Endothelial cell of umbilical vein (primary cell): ENCODE data around the gene KIN. TPM values are rescaled to one million over a fixed set of nuclear protein-coding genes. Genes with fewer than 3 reads are reported as not detected.

Source experiments
- BruUV-seq: library from RNA; stranded (reverse); fragments of 400-500 nt; replicated peaks from 2 replicates; lab custom pipeline; 2021; lab: Mats Ljungman, UMichigan
- CTCF ChIA-PET: fragments of 300-600, 350-600 bp; sonication (Branson Sonifier 250); formaldehyde crosslinking; loops from one replicate; lab custom pipeline; 2021; ENCODE audit warnings: antibody characterized with exemption, inconsistent platforms; lab: Charles Lee
- POLR2A ChIA-PET: fragments of 300-600, 350-600 bp; sonication (Branson Sonifier 250); formaldehyde crosslinking; loops from one replicate; lab custom pipeline; 2021; ENCODE audit warnings: antibody characterized with exemption, inconsistent platforms; lab: Charles Lee
- DNase-seq: peaks from one replicate; pipeline ENCODE4 v3.0.0-alpha.2; 2011; ENCODE audit warnings: low read depth, low spot score
- FAIRE-seq: peaks from 2 replicates; lab custom pipeline; 2011; peaks lifted over from hg19 to GRCh38; lab: Jason Lieb, UNC
- H2AFZ ChIP-seq: 2 replicates; pipeline ENCODE4 v1.6.0; 2012; ENCODE audit warnings: low read depth, low read length, control low read depth, inconsistent platforms
- H3K27ac ChIP-seq: 2 replicates; pipeline ENCODE4 v1.5.1; 2011; ENCODE audit warnings: low read depth, mild to moderate bottlenecking, control low read depth, low read length, moderate library complexity; ENCODE audit not compliant: insufficient read depth
- H3K27me3 ChIP-seq, 2 experiments: 2 replicates each; pipeline versions ENCODE4 v1.6.0 to v1.6.1; 2011; ENCODE audit warnings: low read length in 2 of 2, mixed read lengths in 1 of 2; ENCODE audit not compliant: control insufficient read depth in 2 of 2, insufficient read depth in 2 of 2
- H3K36me3 ChIP-seq, 2 experiments: 2 replicates in 1 of 2; 3 replicates in 1 of 2; pipeline ENCODE4 v1.5.1; 2011; ENCODE audit warnings: low read length in 2 of 2, mild to moderate bottlenecking in 1 of 2, moderate library complexity in 1 of 2; ENCODE audit not compliant: control insufficient read depth in 2 of 2, insufficient read depth in 2 of 2; ENCODE audit errors: extremely low read depth in 1 of 2
- H3K4me1 ChIP-seq: 3 replicates; pipeline ENCODE4 v1.5.1; 2011; ENCODE audit warnings: mild to moderate bottlenecking, low read length; ENCODE audit not compliant: control insufficient read depth, insufficient read depth; ENCODE audit errors: extremely low read depth
- H3K4me2 ChIP-seq: 2 replicates; pipeline ENCODE4 v1.6.1; 2011; ENCODE audit warnings: low read length, control low read depth, mixed read lengths; ENCODE audit not compliant: insufficient read depth
- H3K4me3 ChIP-seq, 3 experiments: fragments of 200-600 bp in 1 of 3; sonication (generic), shearing (Covaris generic) in 1 of 3; replicated peaks in 1 of 3; 2 replicates each; pipeline ENCODE4 v1.5.1; 2011 to 2016; ENCODE audit warnings: control low read depth in 3 of 3, low read length in 3 of 3, mild to moderate bottlenecking in 2 of 3, inconsistent platforms in 1 of 3, low read depth in 1 of 3, moderate library complexity in 1 of 3; ENCODE audit not compliant: insufficient read depth in 1 of 3
- H3K79me2 ChIP-seq: 2 replicates; pipeline ENCODE4 v1.6.0; 2012; ENCODE audit warnings: low read length, inconsistent platforms; ENCODE audit not compliant: control insufficient read depth, insufficient read depth
- H3K9ac ChIP-seq: replicated peaks from 2 replicates; pipeline ENCODE3; 2011; ENCODE audit warnings: low read length, control low read depth; ENCODE audit not compliant: insufficient read depth; ENCODE audit errors: extremely low read depth
- H3K9me1 ChIP-seq: replicated peaks from 3 replicates; pipeline ENCODE4 v1.6.0; 2011; ENCODE audit warnings: mild to moderate bottlenecking, low read length; ENCODE audit not compliant: control insufficient read depth, insufficient read depth; ENCODE audit errors: extremely low read depth
- H3K9me3 ChIP-seq: replicated peaks from 2 replicates; pipeline ENCODE4 v1.5.1; 2012; ENCODE audit warnings: low read length, inconsistent platforms; ENCODE audit not compliant: control insufficient read depth, insufficient read depth
- H4K20me1 ChIP-seq: replicated peaks from 2 replicates; pipeline ENCODE3; 2011; ENCODE audit warnings: mild to moderate bottlenecking, low read length; ENCODE audit not compliant: control insufficient read depth, insufficient read depth; ENCODE audit errors: extremely low read depth
- EZH2 ChIP-seq: IDR thresholded peaks from 2 replicates; pipeline ENCODE4 v1.6.1; 2012; ENCODE audit warnings: borderline replicate concordance, low read depth, mild to moderate bottlenecking, moderate library complexity, low read length, inconsistent platforms; ENCODE audit not compliant: severe bottlenecking
- FOS ChIP-seq: IDR thresholded peaks from 2 replicates; pipeline ENCODE4 v1.6.1; 2011; ENCODE audit warnings: mild to moderate bottlenecking, low read length, moderate library complexity, borderline replicate concordance; ENCODE audit not compliant: insufficient read depth
- GATA2 ChIP-seq: IDR thresholded peaks from 2 replicates; pipeline ENCODE4 v1.7.0; 2011; ENCODE audit warnings: low read depth, mild to moderate bottlenecking, moderate library complexity, mixed read lengths, low read length; ENCODE audit not compliant: insufficient read length, insufficient read depth
- JUN ChIP-seq: IDR thresholded peaks from 2 replicates; pipeline ENCODE4 v1.6.1; 2011; ENCODE audit warnings: borderline replicate concordance, low read depth; ENCODE audit not compliant: insufficient read length, insufficient read depth
- MYC ChIP-seq: IDR thresholded peaks from one replicate; pipeline ENCODE4 v1.6.1; 2011; ENCODE audit warnings: mild to moderate bottlenecking, low read depth, low read length
- POLR2A ChIP-seq: IDR thresholded peaks from 2 replicates; pipeline ENCODE4 v1.6.1; 2012; ENCODE audit warnings: low read depth, mild to moderate bottlenecking, control low read depth, low read length
- POLR2AphosphoS5 ChIP-seq: IDR thresholded peaks from 2 replicates; pipeline ENCODE4 v1.6.1; 2012; ENCODE audit warnings: low read depth, mild to moderate bottlenecking, control low read depth, low read length, moderate library complexity; ENCODE audit not compliant: insufficient read depth
- dilution Hi-C: fragments of 300-500 bp; cut with MboI; formaldehyde crosslinking; loops from one replicate; pipeline ENCODE4 v1.15.0; 2019; ENCODE audit warnings: low sequenced_read_pairs; ENCODE audit not compliant: extremely low pct_ligation_motif_present
- intact Hi-C: fragments of 100-400 bp; cut with micrococcal nuclease; formaldehyde crosslinking; loops from one replicate; pipeline ENCODE4 v1.10.0; 2022
- polyA plus RNA-seq, 4 experiments: library from polyadenylated mRNA; depleted of rRNA in 3 of 4; stranded (reverse) in 3 of 4; unstranded in 1 of 4; fragments of >200 nt; gene quantifications; 2 replicates each; pipeline versions ENCODE4 v1.2.1 to v1.2.3, GENCODE V29; 2011 to 2012; ENCODE audit warnings: missing spikeins in 1 of 4
- total RNA-seq: library from RNA; stranded (reverse); gene quantifications from 2 replicates; pipeline ENCODE4 v1.2.3, GENCODE V29; 2021
- TF ChIP-seq, protein P1 (sequence below), 2 donors: IDR thresholded peaks; 1 replicate in 1 of 2; 2 replicates in 1 of 2; pipeline ENCODE4 v1.5.1; 2011; ENCODE audit warnings: low read length in 2 of 2, mild to moderate bottlenecking in 2 of 2, moderate library complexity in 2 of 2, control low read depth in 1 of 2, inconsistent platforms in 1 of 2, low read depth in 1 of 2; ENCODE audit not compliant: insufficient read depth in 1 of 2; ENCODE audit errors: extremely low read depth in 1 of 2
- TF ChIP-seq, protein P2 (sequence below): IDR thresholded peaks from 2 replicates; pipeline ENCODE4 v1.6.1; 2011; ENCODE audit not compliant: insufficient read depth, insufficient read length

The KIN gene
- total and polyA plus RNA-seq, 2 donors (not counting 3 experiments of a cell fraction or from before 2014, with no cell fraction given) = 2.6 to 14.4 TPM

DNA sequence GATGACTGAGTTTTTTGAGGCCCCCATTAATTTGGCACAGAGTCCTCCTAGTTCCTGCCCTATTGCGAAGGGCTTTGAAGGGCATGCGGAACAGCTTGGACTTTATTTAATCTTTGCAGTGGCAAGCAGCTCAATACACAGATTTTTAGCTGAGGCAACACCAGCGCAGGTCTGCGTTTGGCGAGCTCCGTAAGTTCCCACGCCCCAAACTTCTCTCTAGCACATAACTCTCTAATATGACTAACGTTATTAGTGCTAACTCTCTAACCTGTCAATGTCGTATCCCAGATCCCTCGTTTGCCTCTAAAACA is 30.1 kb upstream of the KIN start:
- H3K9me1 ChIP-seq = no peaks in the 10 kb centered on the region
- no peaks in the 10 kb centered on the region for H4K20me1 ChIP-seq
- peaks cover 16% of the 10 kb centered on the region for H3K79me2 ChIP-seq
- no peak overlapping the region for H3K27ac ChIP-seq
- DNase-seq (no peak), FAIRE-seq (no peak)
- no peak for TF ChIP-seq MYC
- TF ChIP-seq GATA2 = no peak
- TF ChIP-seq, protein P1, sequence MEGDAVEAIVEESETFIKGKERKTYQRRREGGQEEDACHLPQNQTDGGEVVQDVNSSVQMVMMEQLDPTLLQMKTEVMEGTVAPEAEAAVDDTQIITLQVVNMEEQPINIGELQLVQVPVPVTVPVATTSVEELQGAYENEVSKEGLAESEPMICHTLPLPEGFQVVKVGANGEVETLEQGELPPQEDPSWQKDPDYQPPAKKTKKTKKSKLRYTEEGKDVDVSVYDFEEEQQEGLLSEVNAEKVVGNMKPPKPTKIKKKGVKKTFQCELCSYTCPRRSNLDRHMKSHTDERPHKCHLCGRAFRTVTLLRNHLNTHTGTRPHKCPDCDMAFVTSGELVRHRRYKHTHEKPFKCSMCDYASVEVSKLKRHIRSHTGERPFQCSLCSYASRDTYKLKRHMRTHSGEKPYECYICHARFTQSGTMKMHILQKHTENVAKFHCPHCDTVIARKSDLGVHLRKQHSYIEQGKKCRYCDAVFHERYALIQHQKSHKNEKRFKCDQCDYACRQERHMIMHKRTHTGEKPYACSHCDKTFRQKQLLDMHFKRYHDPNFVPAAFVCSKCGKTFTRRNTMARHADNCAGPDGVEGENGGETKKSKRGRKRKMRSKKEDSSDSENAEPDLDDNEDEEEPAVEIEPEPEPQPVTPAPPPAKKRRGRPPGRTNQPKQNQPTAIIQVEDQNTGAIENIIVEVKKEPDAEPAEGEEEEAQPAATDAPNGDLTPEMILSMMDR (IDR thresholded peaks at IDR 0.05; ENCODE audit: extremely low read depth in 1 of 2, insufficient read depth in 1 of 2, low read depth in 1 of 2, low read length in 2 of 2) = no peak
- no peak for TF ChIP-seq FOS
- TF ChIP-seq, protein P2, sequence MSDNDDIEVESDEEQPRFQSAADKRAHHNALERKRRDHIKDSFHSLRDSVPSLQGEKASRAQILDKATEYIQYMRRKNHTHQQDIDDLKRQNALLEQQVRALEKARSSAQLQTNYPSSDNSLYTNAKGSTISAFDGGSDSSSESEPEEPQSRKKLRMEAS = no peak
- no peak for TF ChIP-seq EZH2
- TF ChIP-seq JUN = no peak
- TF ChIP-seq POLR2AphosphoS5 = no peak
- no peak for TF ChIP-seq POLR2A
- H3K27me3 ChIP-seq = peaks cover 5 to 7% of the 10 kb centered on the region in 2 experiments
- ChIA-PET POLR2A (interaction anchor here (0.6 to 1.5 kb wide), 3 partner anchors 19 to 177 kb away, joined by 4 to 9 read pairs (median 5); partner anchors contain the start of genes ATP5F1C and KIN), CTCF (interaction anchor here (1.2 to 2.9 kb wide), 8 partner anchors 9 to 292 kb away, joined by 3 to 19 read pairs (median 6); partner anchors contain the start of genes ATP5F1C and KIN)
- peaks cover 4% of the 10 kb centered on the region for H3K4me1 ChIP-seq
- dilution Hi-C loops (no loop called here), intact Hi-C loops (loop anchor here (1.0 to 5.0 kb wide), 2 partner anchors 30 to 234 kb away; partner anchors contain the start of genes ATP5F1C and GATA3)
- BruUV-seq = no TSS peak
- peak overlapping the region; percentile 75 for H3K4me2 ChIP-seq
- no peak overlapping the region for H3K9ac ChIP-seq
- no peaks in the 10 kb centered on the region for H3K36me3 ChIP-seq
- H2AFZ ChIP-seq = peak overlapping the region; percentile 71
- H3K9me3 ChIP-seq = no peaks in the 10 kb centered on the region
- H3K4me3 ChIP-seq = peak overlapping the region; percentile 12 to 99 (median 70)
